GM19455 (cell line): Measurements from ENCODE around the gene OTUD5.
A peak's percentile ranks its signal among the peaks of the same experiment; 100 is the strongest.
"Not testable (repeated sequence)": the region's sequence is repeated elsewhere in the genome, so short reads cannot be mapped to it uniquely, and the experiment has no call there.

Source experiments
- ATAC-seq: cut with Tn5 transposase; IDR thresholded peaks from one replicate; pipeline ENCODE4 v1.9.1; 2021; ENCODE audit not compliant: unreplicated experiment

The OTUD5 gene, protein sequence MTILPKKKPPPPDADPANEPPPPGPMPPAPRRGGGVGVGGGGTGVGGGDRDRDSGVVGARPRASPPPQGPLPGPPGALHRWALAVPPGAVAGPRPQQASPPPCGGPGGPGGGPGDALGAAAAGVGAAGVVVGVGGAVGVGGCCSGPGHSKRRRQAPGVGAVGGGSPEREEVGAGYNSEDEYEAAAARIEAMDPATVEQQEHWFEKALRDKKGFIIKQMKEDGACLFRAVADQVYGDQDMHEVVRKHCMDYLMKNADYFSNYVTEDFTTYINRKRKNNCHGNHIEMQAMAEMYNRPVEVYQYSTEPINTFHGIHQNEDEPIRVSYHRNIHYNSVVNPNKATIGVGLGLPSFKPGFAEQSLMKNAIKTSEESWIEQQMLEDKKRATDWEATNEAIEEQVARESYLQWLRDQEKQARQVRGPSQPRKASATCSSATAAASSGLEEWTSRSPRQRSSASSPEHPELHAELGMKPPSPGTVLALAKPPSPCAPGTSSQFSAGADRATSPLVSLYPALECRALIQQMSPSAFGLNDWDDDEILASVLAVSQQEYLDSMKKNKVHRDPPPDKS

DNA sequence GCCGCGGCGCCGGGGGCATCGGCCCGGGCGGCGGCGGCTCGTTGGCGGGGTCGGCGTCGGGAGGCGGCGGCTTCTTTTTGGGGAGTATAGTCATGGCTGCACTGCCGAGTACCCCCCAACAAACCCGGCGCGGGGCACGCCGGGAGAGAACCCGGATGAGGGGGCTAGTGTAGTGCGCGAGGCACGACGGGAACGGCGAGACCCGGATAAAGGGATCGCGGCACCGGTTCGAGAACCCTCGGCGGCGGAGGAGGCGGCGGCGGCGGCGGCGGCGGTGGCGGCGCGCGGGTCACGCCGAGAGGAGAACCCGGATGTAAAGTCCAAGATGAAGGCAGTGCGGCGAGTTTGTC is at the start of gene OTUD5:
OTUD5 (minus strand) TSS at position 131 of the 350 bp plus-strand sequence; CDS start at position 94, 37 bp downstream.
- peak; percentile 43 for ATAC-seq

DNA sequence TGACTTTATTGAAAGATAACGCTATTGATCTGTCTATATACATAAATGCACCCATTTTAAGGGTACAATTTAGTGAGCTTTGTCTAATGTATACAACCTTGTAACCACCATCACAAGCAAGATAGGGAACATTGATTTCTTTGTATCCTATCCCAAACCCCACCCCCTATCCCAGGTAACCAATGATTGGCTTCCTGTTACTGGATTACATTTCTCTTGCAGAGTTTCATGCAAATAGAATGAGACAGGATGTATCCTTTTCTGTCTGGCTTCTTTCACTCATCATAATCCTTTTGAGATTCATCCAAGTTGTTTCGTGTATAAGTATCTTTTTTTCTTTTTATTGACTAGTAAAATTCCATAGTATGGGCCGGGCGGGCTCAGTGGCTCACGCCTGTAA is 46.3 kb upstream of the OTUD5 start:
- no peak for ATAC-seq

DNA sequence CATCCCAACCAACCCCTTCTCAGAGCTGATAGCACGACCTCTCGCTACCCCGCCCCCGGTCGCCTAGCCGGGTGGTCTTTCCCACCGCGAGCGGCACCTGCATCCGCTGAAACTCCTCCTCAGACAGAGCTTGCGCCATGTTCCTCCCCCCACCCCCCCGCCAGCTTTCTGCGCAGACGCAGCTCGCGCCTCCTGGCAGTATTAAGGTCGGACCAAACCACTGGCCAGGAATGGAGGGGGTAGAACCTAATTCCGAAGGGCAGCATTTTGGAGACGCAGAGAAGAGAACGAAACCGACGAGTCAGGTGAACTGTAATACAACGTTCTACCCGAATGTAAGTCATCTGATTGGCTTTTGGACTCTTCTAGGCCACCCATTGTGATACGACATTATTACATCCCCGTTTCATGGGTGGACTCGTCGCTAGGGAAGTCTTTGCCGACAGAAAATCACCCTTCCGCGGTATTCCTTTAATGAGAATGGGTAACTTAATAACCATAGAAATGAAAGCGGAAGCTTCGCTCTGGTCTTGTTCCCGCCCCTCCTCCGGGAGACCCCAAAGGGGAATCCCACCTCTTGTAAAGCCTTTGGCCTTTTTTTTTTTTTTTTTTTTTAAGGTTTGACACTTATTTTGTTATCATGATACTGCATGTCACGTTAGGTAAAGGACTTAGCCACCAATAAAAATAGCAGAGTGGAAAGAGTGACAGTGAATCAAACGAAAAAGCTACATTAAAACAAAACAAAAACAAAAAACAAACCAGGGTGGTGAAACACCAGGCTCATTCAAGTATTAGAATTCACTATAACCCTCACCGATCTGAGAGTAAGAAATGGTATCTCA is 44.9 kb upstream of the OTUD5 start, which contains the start of gene GRIPAP1:
GRIPAP1 (minus strand) TSS at position 174 of the 845 bp plus-strand sequence; CDS start at position 139, 35 bp downstream.
- peak; percentile 66 for ATAC-seq

DNA sequence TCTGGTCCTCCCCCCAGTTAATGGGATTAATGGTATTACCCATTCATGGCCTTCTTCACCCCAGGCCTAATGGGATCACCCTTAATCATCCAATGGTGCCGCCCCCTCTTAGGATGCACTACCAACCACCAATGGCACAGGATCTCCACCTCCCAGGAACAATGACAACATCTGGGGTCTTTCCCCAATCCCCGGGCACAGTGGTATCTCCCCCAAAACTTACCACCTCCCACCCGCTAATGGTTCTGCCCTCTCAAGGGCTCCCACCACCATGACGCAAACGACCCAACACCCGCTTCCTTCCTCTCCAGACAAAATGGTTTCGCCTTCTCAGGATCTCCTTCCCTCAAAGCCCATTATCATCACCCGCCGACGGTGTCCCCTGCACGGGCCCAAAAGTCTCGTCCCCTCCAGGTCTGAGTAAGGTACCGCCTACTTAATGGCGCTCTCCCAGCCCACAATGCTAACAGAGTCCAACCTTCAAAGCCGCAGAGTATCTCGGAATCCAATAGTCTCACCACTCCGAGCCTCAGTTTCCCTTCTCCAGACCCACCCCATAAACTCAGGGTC is 44.2 kb upstream of the OTUD5 start:
- peak; percentile 32 for ATAC-seq

DNA sequence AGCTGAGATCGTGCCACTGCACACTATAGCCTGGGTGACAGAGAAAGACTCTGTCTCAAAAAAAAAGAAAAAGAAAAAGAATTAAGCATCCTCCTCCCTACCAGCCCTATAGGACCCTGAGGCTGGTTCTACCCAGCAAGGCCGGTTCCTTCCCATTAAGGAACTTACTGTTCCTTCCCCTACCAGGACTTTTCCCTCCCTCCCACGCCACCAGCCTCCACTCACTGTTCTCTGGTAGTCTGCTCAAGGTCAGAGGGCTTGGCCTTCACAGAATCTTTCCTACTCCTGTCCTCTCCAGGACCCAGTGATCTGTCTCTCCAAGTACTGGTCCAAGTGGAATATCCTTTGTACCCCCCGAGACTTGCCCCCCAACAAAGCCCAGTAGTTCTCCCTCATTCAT is 43.2 kb upstream of the OTUD5 start:
- ATAC-seq, result no peak

DNA sequence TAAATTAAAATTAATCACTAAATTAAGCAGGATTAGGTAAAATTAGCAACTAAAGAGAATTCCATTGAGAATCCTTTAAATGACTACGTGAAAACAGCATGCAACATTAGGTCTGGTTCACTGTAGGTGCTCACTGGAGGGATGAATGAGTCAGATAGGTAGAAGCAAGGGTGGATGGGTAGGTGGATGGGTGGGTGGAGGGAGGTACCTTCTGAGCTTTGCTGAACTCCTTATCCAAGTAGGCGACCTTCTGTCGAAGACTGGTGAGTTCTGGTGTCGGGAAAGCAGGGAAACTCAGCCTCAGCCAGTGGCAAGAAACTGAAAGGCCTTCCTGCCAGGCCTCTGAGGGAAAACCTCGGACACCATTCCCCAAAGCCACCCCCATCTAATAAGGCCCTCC is 41.6 kb upstream of the OTUD5 start:
- ATAC-seq, result no peak

DNA sequence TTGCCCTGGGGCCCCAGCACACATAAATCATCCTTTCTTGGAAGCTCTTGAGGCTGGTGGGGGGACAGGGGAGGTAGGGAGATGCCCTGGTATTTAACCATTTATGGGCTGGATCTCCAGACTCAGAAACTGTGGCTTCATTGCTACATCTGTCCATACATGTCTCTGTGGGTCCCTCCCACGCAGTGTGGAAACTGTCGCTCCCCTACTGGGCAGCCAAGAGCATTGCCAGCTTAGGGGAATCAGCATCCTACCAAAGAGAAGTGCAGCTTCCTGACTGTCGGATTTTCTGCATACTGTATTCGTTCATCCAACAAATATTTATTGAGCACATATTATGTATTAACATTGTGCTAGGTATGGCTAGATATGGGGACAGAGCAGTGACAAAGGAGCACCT is 41.0 kb upstream of the OTUD5 start:
- no peak for ATAC-seq

DNA sequence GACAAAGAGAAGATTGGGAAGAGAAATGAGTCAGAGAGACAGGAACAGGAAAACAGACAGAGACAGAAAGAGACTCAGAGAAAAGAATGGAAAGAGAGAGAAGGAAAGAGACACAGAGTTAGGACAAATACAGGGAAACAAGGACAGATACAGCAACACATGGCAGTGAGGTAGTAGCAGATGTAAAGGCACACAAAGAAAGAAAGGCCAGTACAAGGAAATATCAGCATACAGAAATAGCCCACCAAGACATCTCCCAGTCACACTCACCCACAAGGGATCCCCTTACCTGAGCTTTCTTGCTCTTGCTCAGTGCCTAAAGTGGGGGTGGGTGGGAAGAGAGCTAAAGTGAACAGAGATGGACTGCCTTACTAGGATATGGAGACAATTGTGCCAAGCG is 40.5 kb upstream of the OTUD5 start:
- ATAC-seq, result no peak

DNA sequence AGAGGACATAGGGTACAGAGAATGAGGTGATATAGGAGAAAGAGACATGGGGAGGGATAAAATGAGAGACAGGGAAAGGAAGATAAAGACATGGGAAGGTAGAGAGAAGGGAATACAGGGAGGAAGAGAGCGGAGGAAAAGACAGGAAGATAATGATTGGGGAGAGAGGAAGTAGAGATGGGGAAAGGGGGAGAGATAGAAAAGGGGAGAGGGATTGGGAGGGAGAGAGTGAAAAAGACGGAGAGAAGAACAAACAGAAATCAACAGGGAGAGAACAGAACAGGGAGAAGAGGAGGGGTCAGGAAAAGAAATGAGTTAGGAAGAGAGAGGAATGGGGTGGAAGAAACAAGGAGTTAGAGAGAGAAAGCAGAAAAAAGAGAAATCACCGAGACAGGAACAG is 40.0 kb upstream of the OTUD5 start:
- no peak for ATAC-seq

DNA sequence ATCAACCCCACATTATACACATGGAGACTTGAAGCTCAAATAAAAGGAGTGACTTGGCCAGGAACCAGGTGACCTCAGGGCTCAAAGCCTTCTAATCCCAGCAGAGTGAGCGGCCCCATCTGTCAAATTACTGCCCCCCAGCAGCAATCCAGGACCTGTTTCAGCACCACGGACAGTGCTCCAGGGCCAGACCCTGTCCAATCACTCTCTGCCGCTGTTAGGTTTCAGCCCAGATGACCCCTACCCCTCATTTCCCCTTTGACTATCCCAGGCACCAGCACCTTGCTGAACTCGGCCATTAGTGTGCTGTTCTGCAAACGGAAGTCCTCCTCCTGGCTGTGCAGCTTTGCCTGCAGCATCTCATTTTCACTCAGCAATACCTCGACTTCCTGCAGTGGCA is 39.6 kb upstream of the OTUD5 start:
- ATAC-seq, result no peak

DNA sequence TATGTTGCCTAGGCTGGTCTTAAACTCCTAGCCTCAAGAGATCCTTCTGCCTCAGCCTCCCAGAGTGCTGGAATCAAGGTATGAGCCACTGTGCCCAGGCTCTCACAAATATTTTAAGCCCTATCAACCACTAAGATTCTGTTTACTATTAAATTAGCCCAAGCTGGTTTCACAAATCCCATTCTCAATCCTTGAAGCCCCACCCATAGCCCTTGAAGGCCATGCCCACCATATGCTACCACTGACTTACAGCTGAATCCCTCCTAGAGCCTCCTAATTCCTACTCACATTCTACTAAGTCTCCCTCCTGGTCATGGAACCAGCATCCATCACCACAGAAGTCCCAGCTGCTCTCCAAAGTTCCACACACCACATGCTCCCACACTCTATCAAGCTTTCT is 34.9 kb upstream of the OTUD5 start:
- ATAC-seq, result no peak

DNA sequence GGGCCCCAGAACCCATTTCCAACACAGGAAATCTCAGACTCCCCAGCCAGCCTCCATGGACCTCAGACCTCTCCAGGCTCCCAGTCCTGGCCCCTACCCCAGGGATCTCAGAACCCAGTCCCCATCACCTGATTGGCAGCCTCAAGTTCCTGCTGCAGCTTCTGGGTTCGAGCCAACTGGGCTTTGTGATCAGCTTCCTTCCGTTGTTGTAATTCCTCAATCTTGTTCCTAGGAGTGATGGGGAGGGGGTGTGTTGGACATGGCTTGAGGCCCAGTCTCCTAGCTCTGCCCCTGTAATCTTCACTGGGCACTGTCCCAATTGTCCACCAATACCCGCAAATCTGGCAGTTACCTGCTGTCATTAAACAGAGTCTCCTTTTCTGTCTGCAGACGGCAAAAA is 32.1 kb upstream of the OTUD5 start:
- ATAC-seq, result no peak

DNA sequence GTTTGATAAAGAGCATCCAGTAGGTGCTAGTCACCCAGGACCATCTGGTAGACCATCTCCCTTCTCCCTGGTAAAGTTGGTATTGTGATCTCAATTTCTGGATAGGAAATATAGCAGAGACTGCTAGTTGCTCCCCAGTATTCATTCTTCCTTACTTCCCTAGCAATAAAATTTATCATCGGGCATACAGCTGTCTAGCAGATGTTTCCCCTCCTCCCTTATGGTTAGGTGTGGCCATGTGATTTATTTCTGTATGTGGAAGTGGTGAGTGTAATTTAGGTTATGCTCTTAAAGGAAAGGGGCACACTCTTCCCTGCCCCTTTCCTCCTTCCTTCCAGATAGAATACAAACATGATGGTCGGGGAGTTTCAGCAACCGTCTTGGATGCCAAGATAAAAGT is 26.5 kb upstream of the OTUD5 start:
- no peak for ATAC-seq

DNA sequence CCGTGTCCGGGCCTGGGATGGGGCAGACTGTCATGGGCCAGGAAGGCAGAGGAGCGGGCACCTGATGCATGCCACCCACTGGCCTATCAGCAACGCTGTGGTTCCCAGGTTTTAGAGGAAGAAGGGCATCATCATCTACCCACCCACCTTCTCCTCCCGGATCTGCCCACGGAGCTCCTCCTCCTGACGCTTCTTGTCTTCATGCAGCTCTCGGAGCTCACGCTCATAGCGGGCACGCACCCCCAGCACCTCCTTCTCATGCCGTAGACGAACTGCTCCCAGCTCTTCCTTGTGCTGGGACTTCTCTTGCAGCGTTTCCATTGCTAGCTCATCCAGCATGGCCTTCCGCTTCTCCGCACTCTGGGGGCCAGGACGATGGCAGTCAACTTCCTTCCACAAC is 25.7 kb upstream of the OTUD5 start:
- ATAC-seq, result no peak

DNA sequence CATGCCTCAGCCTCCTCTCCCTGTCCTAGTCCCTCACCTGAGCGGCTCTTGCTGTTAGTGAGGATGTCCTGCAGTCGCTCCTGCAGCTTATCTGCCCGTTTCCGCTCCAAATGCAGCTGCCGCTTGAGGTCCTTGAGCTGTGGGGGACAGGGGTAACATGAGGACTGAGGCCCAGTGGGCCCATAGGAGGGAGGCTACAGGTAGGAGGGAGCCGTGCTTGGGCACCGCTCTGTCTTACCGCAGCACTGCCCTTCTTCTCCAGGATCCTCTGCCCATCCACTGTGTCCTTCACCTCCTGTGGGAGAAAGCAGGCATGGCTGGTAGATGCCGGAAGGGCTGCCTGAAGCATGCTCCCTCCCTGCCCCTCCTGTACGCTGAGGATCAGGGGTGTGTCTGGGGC is 23.8 kb upstream of the OTUD5 start:
- no peak for ATAC-seq

DNA sequence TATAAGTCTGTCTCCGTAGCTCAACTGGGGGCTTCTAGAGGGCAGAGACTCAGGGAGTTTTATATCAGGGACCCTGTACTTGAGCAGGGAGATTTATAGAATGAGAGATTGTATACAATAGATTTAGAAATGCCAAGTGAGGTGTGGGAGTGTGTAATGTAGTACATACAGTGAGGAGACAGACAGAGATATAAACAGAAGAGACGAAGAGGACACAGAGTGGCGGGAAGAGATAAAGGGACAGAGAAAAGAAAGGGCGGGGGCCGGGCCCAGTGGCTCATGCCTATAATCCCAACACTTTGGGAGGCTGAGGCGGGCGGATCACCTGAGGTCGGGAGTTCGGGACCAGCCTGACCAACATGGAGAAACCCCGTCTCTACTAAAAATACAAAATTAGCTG is 22.9 kb upstream of the OTUD5 start:
- not testable (repeated sequence) for ATAC-seq

DNA sequence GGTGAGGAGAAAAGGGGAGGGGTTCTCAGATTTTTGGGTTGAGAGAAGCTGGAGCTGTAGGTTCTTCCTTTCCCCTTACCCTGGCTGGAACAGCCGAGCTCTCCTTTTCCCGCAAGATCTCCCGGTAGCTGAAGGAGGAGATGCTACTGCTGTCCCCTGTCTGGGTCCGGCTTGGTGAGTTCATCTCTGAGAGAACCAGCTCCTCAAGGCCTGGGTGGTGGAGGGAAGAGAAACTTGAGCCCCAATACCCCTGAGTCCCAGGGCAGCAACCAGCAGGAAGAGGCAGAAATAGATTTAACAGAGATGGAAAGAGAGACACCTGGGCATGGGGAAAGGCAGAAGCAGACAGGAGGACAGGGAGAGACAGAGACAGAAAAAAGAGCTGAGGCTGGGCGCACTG is 20.8 kb upstream of the OTUD5 start:
- ATAC-seq, result no peak

DNA sequence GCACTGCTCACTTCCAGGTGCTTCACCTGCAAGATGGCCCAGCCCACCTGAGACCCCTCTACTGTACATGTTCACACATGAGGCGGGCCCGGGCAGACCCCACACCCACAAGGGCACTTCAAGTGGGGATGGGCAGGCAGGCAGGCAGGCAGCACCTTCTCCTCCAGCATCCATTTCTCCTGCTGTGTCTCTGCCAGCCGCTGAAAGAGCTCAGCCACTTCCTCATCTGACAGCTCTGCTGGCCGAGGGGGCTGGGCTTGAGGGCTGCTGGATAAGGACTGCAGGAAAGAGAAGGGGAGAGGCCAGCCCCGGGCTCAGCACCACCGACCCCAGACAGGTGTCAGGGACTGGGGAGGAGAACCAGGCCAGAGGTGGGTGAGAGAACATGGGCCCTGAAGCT is 18.7 kb upstream of the OTUD5 start:
- no peak for ATAC-seq

DNA sequence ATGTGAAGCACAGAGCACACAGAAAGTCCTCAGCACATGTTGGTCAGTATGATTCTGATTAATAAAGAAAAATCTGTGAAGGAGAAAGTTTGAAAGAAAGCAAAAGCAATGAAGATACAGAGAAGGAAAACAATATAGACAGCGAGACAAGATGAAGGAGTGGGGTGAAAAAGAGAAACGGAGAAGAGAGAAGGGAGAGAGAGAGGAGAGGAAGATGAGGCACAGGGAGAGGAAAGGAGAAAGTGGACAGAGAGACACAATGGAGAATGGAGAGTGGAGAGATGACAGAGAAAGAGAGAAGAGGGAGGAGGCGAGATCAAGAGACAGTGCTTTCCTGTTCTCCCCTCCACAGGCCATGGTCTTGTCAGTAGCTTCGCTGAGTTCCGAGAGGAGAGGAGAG is 18.1 kb upstream of the OTUD5 start:
- no peak for ATAC-seq

DNA sequence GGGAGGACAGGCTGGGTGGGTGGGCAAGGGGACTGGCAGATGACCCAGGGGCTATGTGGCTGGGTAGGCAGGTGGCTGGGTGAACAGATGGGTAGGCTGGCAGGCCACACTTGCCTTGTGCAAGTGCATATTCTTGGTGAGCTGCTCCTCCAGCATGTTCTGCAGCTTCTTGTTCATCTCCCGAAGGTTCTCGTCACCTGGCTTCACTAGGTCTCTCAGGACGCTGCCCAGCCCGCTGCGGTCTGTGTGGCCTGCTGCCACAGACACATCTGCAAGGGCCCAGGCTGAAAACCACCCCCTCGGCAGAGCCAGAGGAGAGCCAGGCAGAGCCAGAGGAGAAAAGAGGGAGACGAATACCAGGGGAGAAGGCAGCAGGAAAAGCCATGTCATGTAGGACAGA is 17.6 kb upstream of the OTUD5 start:
- ATAC-seq, result no peak

DNA sequence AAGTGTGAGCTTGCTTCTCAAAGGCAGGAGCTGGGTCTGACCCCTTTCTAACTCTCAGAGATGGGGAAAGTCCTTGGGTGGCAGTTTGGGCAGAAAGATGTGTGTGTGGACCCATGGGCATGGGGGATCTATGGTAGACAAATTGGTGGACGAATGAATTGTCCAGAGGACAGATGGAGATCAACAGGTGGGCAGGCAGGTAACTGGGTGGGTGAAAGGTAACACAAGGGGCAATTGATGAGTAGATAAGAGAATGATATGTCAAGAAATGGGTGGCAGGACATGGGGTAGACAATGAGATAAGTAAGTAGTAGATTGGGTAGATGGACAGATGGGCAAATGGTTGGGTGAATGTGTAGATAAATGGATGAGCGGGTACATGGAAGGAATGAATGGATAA is 17.2 kb upstream of the OTUD5 start:
- no peak for ATAC-seq

DNA sequence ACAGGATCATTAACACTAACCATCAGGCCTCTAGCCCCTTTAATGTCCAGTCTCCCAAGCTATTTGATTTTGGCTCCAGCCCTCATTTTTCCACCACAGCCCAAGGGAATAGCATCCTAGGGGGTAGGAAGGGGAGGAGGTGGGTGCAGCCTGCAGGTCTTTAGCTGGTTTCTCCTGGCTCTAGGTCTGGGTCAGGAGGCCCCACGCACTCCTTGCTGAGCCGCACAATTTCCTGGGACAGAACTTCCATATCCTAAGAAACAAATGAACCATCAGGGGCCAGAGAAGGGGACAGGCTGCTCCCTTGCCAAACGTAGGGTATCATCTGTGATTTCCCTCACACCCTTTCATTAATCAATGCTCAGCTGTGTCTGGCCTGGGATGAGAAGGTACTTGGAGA is 16.6 kb upstream of the OTUD5 start:
- no peak for ATAC-seq
